GM23338 (cell line): ENCODE measurements around the gene DAPK2. TPM values are rescaled to one million over a fixed set of nuclear protein-coding genes. Genes with fewer than 3 reads are reported as not detected.

ENCODE experiments used
- ATAC-seq: fragments of 200-7000 bp; cut with Tn5 transposase; 3 replicates; pipeline ENCODE4 v1.9.1; 2020
- DNase-seq: peaks from one replicate; pipeline ENCODE4 v3.0.0-alpha.2; 2015; ENCODE audit warnings: low spot score
- H2AFZ ChIP-seq: fragments of 200-600 bp; sonication (generic); 2 replicates; pipeline ENCODE4 v1.8.0; 2016; ENCODE audit warnings: antibody characterized with exemption, mild to moderate bottlenecking, moderate library complexity
- H3F3A ChIP-seq: fragments of 200-600 bp; sonication (generic); replicated peaks from 2 replicates; pipeline ENCODE4 v1.8.0; 2017; ENCODE audit warnings: antibody characterized with exemption, mixed run types, low read depth
- H3K27ac ChIP-seq: fragments of 200-600 bp; sonication (generic); 2 replicates; pipeline ENCODE4 v1.6.1; 2016; ENCODE audit warnings: low read depth
- H3K27me3 ChIP-seq: fragments of 200-600 bp; sonication (generic); 2 replicates; pipeline ENCODE4 v1.8.0; 2016; ENCODE audit warnings: mild to moderate bottlenecking, mixed run types, moderate library complexity; ENCODE audit not compliant: insufficient read depth
- H3K36me3 ChIP-seq: fragments of 200-600 bp; sonication (generic); 2 replicates; pipeline ENCODE4 v1.8.0; 2016; ENCODE audit warnings: mild to moderate bottlenecking; ENCODE audit not compliant: insufficient read depth
- H3K4me1 ChIP-seq: fragments of 200-600 bp; sonication (generic); 2 replicates; pipeline ENCODE4 v1.8.0; 2016; ENCODE audit warnings: mild to moderate bottlenecking, moderate library complexity; ENCODE audit not compliant: insufficient read depth
- H3K4me2 ChIP-seq: fragments of 200-600 bp; sonication (generic); 2 replicates; pipeline ENCODE4 v1.7.1; 2017; ENCODE audit warnings: mixed run types
- H3K4me3 ChIP-seq: fragments of 200-600 bp; sonication (generic); 2 replicates; pipeline ENCODE4 v1.6.1; 2016; ENCODE audit warnings: mixed run types
- H3K79me2 ChIP-seq: fragments of 200-600 bp; sonication (generic); replicated peaks from 2 replicates; pipeline ENCODE4 v1.8.0; 2017; ENCODE audit warnings: mild to moderate bottlenecking; ENCODE audit not compliant: insufficient read depth
- H3K9me2 ChIP-seq: fragments of 200-600 bp; sonication (generic); 2 replicates; pipeline ENCODE4 v1.8.0; 2017; ENCODE audit not compliant: insufficient read depth
- H4K20me1 ChIP-seq: fragments of 200-600 bp; sonication (generic); replicated peaks from 2 replicates; pipeline ENCODE4 v1.8.0; 2017; ENCODE audit warnings: mild to moderate bottlenecking; ENCODE audit not compliant: insufficient read depth
- H3K27ac Mint-ChIP-seq: 2 replicates; pipeline ENCODE4 v1.8.0; 2020; ENCODE audit warnings: inconsistent platforms, mild to moderate bottlenecking, moderate library complexity, mixed read lengths
- H3K27me3 Mint-ChIP-seq: 3 replicates; pipeline ENCODE4 v1.8.0; 2022; ENCODE audit warnings: low read depth, mild to moderate bottlenecking, moderate library complexity, mixed read lengths, inconsistent platforms; ENCODE audit not compliant: insufficient read depth, poor library complexity
- H3K36me3 Mint-ChIP-seq: 3 replicates; pipeline ENCODE4 v1.8.0; 2021; ENCODE audit warnings: low read depth, mild to moderate bottlenecking, inconsistent platforms, moderate library complexity, mixed read lengths
- H3K4me1 Mint-ChIP-seq: 3 replicates; pipeline ENCODE4 v1.8.0; 2020; ENCODE audit warnings: mild to moderate bottlenecking, inconsistent platforms, mixed read lengths
- H3K4me3 Mint-ChIP-seq: 3 replicates; pipeline ENCODE4 v1.8.0; 2021; ENCODE audit warnings: moderate library complexity, mild to moderate bottlenecking, inconsistent platforms, mixed read lengths
- H3K9me3 Mint-ChIP-seq: 3 replicates; pipeline ENCODE4 v1.8.0; 2020; ENCODE audit warnings: moderate library complexity, mild to moderate bottlenecking, inconsistent platforms, mixed read lengths
- CTCF ChIP-seq, 2 experiments: fragments of 200-600 bp in 1 of 2; sonication (generic) in 1 of 2; conservative IDR thresholded peaks; 2 replicates each; pipeline versions ENCODE4 v1.5.1 to v1.6.1; 2016 to 2017; ENCODE audit warnings: antibody characterized with exemption in 2 of 2, low read depth in 2 of 2, mild to moderate bottlenecking in 2 of 2, moderate library complexity in 1 of 2
- ETS1 ChIP-seq: IDR thresholded peaks from 2 replicates; pipeline ENCODE4 v1.6.1; 2016; ENCODE audit warnings: antibody characterized with exemption
- EZH2 ChIP-seq: fragments of 200-600 bp; sonication (generic); IDR thresholded peaks from one replicate; pipeline ENCODE4 v1.8.0; 2017; ENCODE audit warnings: antibody characterized with exemption, mild to moderate bottlenecking, low read depth; ENCODE audit not compliant: unreplicated experiment
- EZH2phosphoT487 ChIP-seq: fragments of 200-600 bp; sonication (generic); IDR thresholded peaks from one replicate; pipeline ENCODE4 v1.8.1; 2018; ENCODE audit warnings: antibody characterized with exemption; ENCODE audit not compliant: unreplicated experiment
- JUNB ChIP-seq: IDR thresholded peaks from one replicate; pipeline ENCODE4 v1.6.1; 2016; ENCODE audit warnings: antibody characterized with exemption; ENCODE audit not compliant: unreplicated experiment
- POLR2AphosphoS5 ChIP-seq: IDR thresholded peaks from 2 replicates; pipeline ENCODE4 v1.6.1; 2016; ENCODE audit warnings: antibody characterized with exemption, low read depth
- REST ChIP-seq: IDR thresholded peaks from one replicate; pipeline ENCODE4 v1.6.1; 2018; ENCODE audit warnings: antibody characterized with exemption; ENCODE audit not compliant: unreplicated experiment
- STAT1 ChIP-seq: IDR thresholded peaks from one replicate; pipeline ENCODE4 v1.6.1; 2016; ENCODE audit warnings: antibody characterized with exemption; ENCODE audit not compliant: unreplicated experiment
- ZNF114 ChIP-seq: fragments of 250-450 bp; sonication (Bioruptor Pico); IDR thresholded peaks from 2 replicates; pipeline ENCODE4 v1.5.0; 2020; ENCODE audit warnings: mild to moderate bottlenecking, moderate library complexity
- ZNF331 ChIP-seq: fragments of 250-450 bp; sonication (Bioruptor Pico); IDR thresholded peaks from 2 replicates; pipeline ENCODE4 v1.5.0; 2020; ENCODE audit warnings: low read depth, mild to moderate bottlenecking, moderate library complexity
- polyA plus RNA-seq: library from polyadenylated mRNA; unstranded; fragments of >200 nt; fragmentation: Nextera tagmentation; extraction: Ambion mirVana; gene quantifications from 2 replicates; pipeline ENCODE4 v1.2.1, GENCODE V29; 2016
- total RNA-seq: library from RNA; depleted of rRNA; stranded (reverse); fragments of >200 nt; shearing (Covaris generic); gene quantifications from 2 replicates; pipeline ENCODE4 v1.2.3, GENCODE V29; 2014

The DAPK2 gene
- total and polyA plus RNA-seq, 2 experiments from 2014 or later = 1.6 to 3.1 TPM

GRCh38 chr15:64052925-64053491, 6.7 kb upstream of the DAPK2 start (continued):
- TF ChIP-seq STAT1 (no peak), ZNF114 (CRISPR knock-in tag) (no peak), POLR2AphosphoS5 (no peak), EZH2 (no peak)

GRCh38 chr15:64051407-64052259, 5.3 kb upstream of the DAPK2 start:
- no peaks in the 10 kb centered on the region for H3K79me2 ChIP-seq
- no peak for ATAC-seq
- Mint-ChIP-seq H3K27ac (no peak overlapping the region), H3K9me3 (no peaks in the 10 kb centered on the region), H3K4me1 (peaks cover 8% of the 10 kb centered on the region), H3K27me3 (peaks cover 18% of the 10 kb centered on the region), H3K36me3 (no peaks in the 10 kb centered on the region), H3K4me3 (no peak overlapping the region)
- H3K27ac ChIP-seq = no peak overlapping the region
- no peak for DNase-seq
- TF ChIP-seq ZNF114 (CRISPR knock-in tag) = no peak
- no peak for TF ChIP-seq STAT1
- no peak for TF ChIP-seq POLR2AphosphoS5
- no peak for TF ChIP-seq REST
- no peaks in the 10 kb centered on the region for H3F3A ChIP-seq
- H3K36me3 ChIP-seq = no peaks in the 10 kb centered on the region
- H2AFZ ChIP-seq = no peak overlapping the region
- peaks cover 14% of the 10 kb centered on the region for H3K27me3 ChIP-seq
- H3K4me3 ChIP-seq = no peak overlapping the region
- H3K4me2 ChIP-seq = no peak overlapping the region
- H3K4me1 ChIP-seq = peaks cover 9% of the 10 kb centered on the region; the same call in 1 of the 2 replicates
- H3K9me2 ChIP-seq = no peaks in the 10 kb centered on the region
- no peaks in the 10 kb centered on the region for H4K20me1 ChIP-seq

GRCh38 chr15:64051093-64051402, 4.8 kb upstream of the DAPK2 start:
- Mint-ChIP-seq H3K4me3 (no peak overlapping the region), H3K9me3 (no peaks in the 10 kb centered on the region), H3K36me3 (no peaks in the 10 kb centered on the region), H3K27ac (no peak overlapping the region), H3K4me1 (peaks cover 9% of the 10 kb centered on the region), H3K27me3 (peaks cover 19% of the 10 kb centered on the region)
- Histone ChIP-seq H3K36me3 (no peaks in the 10 kb centered on the region), H3K4me3 (no peak overlapping the region), H2AFZ (no peak overlapping the region), H3K27me3 (peaks cover 16% of the 10 kb centered on the region), H3K79me2 (no peaks in the 10 kb centered on the region), H3K4me2 (no peak overlapping the region), H3K9me2 (no peaks in the 10 kb centered on the region), H3K27ac (no peak overlapping the region), H3K4me1 (peaks cover 9% of the 10 kb centered on the region; the same call in 1 of the 2 replicates), H3F3A (no peaks in the 10 kb centered on the region), H4K20me1 (no peaks in the 10 kb centered on the region)
- DNase-seq (no peak), ATAC-seq (no peak)
- TF ChIP-seq REST = no peak
- no peak for TF ChIP-seq ZNF331 (CRISPR knock-in tag)
- no peak for TF ChIP-seq CTCF (conservative IDR thresholded peaks at IDR 0.05; ENCODE audit: low read depth in 2 of 2)
- TF ChIP-seq ZNF114 (CRISPR knock-in tag) = no peak
- TF ChIP-seq EZH2phosphoT487 = no peak
- no peak for TF ChIP-seq JUNB
- TF ChIP-seq ETS1 = no peak
